ENCODE results near the gene OTOP1.
"Not testable (repeated sequence)": the region's sequence is repeated elsewhere in the genome, so short reads cannot be mapped to it uniquely, and the experiment has no call there.

OTOP1 gene

GRCh38 chr4:4226606-4227438, at the start of gene OTOP1:
Gene OTOP1, minus strand, starts transcription at chr4:4226929. Its CDS starts 65 bp downstream, at chr4:4226864.
- DNase-seq (ENCODE audit: low spot score), result no peak

- no peak for DNase-seq (ENCODE audit: low spot score)
Measured at GRCh38 chr4:4274226-4274625, 47.5 kb upstream of the OTOP1 start.

- no peak for DNase-seq (ENCODE audit: low spot score)
Measured at GRCh38 chr4:4271912-4272311, 45.2 kb upstream of the OTOP1 start.

- no peak for DNase-seq (ENCODE audit: low spot score)
Measured at GRCh38 chr4:4270529-4270928, 43.8 kb upstream of the OTOP1 start.

GRCh38 chr4:4269856-4270255, 43.1 kb upstream of the OTOP1 start:
- DNase-seq (ENCODE audit: low spot score), result no peak

GRCh38 chr4:4269331-4269731, 42.6 kb upstream of the OTOP1 start:
- no peak for DNase-seq (ENCODE audit: low spot score)

- DNase-seq (ENCODE audit: low spot score), result no peak
Measured at GRCh38 chr4:4268776-4269175, 42.0 kb upstream of the OTOP1 start.

- DNase-seq (ENCODE audit: low spot score), result no peak
Measured at GRCh38 chr4:4267981-4268380, 41.3 kb upstream of the OTOP1 start.

GRCh38 chr4:4260185-4260751, 33.5 kb upstream of the OTOP1 start:
- no peak for DNase-seq (ENCODE audit: low spot score)

GRCh38 chr4:4259484-4260100, 32.9 kb upstream of the OTOP1 start:
- DNase-seq (ENCODE audit: low spot score), result no peak

- not testable (repeated sequence) for DNase-seq (ENCODE audit: low spot score)
Measured at GRCh38 chr4:4257705-4258104, 31.0 kb upstream of the OTOP1 start.

GRCh38 chr4:4256799-4257198, 30.1 kb upstream of the OTOP1 start:
- DNase-seq (ENCODE audit: low spot score), result no peak

GRCh38 chr4:4254666-4255065, 27.9 kb upstream of the OTOP1 start:
- DNase-seq (ENCODE audit: low spot score), result no peak

GRCh38 chr4:4254199-4254598, 27.5 kb upstream of the OTOP1 start:
- DNase-seq (ENCODE audit: low spot score), result no peak

GRCh38 chr4:4249866-4250265, 23.1 kb upstream of the OTOP1 start:
- no peak for DNase-seq (ENCODE audit: low spot score)

GRCh38 chr4:4249342-4249741, 22.6 kb upstream of the OTOP1 start:
- not testable (repeated sequence) for DNase-seq (ENCODE audit: low spot score)

- no peak for DNase-seq (ENCODE audit: low spot score)
Measured at GRCh38 chr4:4248885-4249203, 22.1 kb upstream of the OTOP1 start.

- peak; percentile 95 for DNase-seq (ENCODE audit: low spot score)
Measured at GRCh38 chr4:4248029-4248884, 21.5 kb upstream of the OTOP1 start, which contains the start of gene TMEM128. Gene TMEM128, minus strand, starts transcription at chr4:4248223. Its CDS starts 21 bp downstream, at chr4:4248202.

- no peak for DNase-seq (ENCODE audit: low spot score)
Measured at GRCh38 chr4:4247696-4248028, 20.9 kb upstream of the OTOP1 start.

GRCh38 chr4:4245172-4245571, 18.4 kb upstream of the OTOP1 start:
- DNase-seq (ENCODE audit: low spot score), result no peak

GRCh38 chr4:4239551-4239950, 12.8 kb upstream of the OTOP1 start:
- DNase-seq (ENCODE audit: low spot score), result not testable (repeated sequence)

GRCh38 chr4:4233610-4234009, 6.9 kb upstream of the OTOP1 start:
- DNase-seq (ENCODE audit: low spot score), result no peak

GRCh38 chr4:4228356-4228668, 1.6 kb upstream of the OTOP1 start:
- no peak for DNase-seq (ENCODE audit: low spot score)

All from ecto neural progenitor cell (in vitro differentiated cells).